ENCODE measurements around the gene MYADML2. TPM values are rescaled to one million over a fixed set of nuclear protein-coding genes. Genes with fewer than 3 reads are reported as not detected.

The MYADML2 gene
- total RNA-seq, 1 donor from 2014 or later = 0.11 TPM

DNA sequence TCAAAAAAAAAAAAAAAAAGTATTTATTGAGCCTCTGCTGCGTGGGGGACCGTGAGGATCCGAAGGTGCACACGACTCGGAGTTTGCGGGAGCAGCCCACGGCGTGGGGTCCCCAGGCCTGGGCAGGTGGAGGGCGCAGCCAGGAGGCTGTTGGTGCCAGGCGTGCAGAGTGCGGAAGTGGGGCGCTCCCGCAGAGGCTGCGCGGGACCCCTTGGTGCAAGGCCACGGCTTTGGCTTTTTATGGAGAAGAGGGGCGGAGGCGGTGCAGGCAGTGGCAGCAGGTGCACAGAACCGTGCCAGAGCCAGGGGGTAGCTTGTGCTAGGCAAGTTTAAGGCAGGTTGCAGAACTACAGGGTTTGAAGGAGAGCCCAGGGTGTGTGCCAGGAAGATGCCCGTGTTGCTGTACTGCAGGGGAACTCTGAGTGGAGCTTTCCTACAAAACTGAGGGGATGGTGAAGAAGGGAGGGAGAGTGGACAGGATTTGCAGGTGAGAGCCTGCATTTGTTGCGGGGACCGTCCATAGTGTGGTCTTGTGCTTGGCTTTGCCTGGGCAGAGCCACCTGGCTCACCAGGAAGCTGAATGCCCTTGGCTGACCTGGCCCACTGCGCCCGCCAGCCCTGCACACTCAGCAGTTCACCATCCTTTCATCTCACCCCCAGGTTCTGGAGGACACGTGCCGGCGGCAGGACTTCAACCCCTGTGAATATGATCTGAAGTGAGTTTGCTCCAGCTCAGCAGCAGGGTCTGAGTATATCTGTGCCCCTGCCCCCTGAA, 31.7 kb upstream of the MYADML2 start:
- H3K27me3 ChIP-seq = peaks cover 32% of the 10 kb centered on the region
- Mint-ChIP-seq H3K27ac (no peak overlapping the region), H3K4me1 (peaks cover 17% of the 10 kb centered on the region), H3K36me3 (peaks cover 10% of the 10 kb centered on the region), H3K9me3 (peaks cover 13% of the 10 kb centered on the region), H3K4me3 (peak overlapping the region; percentile 85), H3K27me3 (ENCODE audit: insufficient read depth, low read depth) (peaks cover 11% of the 10 kb centered on the region)
- H3K4me3 ChIP-seq = peak overlapping the region; percentile 96
- H3K9ac ChIP-seq = no peak overlapping the region
- H3K4me1 ChIP-seq = peaks cover 3% of the 10 kb centered on the region
- H2AFZ ChIP-seq (replicated peaks) = no peak overlapping the region
- no peak for DNase-seq (ENCODE audit: low spot score)
- peak overlapping the region; percentile 77 for H3K4me2 ChIP-seq
- H3K9me3 ChIP-seq (ENCODE audit: low read depth) = peaks cover under 1% of the 10 kb centered on the region
- TF ChIP-seq, protein P1, sequence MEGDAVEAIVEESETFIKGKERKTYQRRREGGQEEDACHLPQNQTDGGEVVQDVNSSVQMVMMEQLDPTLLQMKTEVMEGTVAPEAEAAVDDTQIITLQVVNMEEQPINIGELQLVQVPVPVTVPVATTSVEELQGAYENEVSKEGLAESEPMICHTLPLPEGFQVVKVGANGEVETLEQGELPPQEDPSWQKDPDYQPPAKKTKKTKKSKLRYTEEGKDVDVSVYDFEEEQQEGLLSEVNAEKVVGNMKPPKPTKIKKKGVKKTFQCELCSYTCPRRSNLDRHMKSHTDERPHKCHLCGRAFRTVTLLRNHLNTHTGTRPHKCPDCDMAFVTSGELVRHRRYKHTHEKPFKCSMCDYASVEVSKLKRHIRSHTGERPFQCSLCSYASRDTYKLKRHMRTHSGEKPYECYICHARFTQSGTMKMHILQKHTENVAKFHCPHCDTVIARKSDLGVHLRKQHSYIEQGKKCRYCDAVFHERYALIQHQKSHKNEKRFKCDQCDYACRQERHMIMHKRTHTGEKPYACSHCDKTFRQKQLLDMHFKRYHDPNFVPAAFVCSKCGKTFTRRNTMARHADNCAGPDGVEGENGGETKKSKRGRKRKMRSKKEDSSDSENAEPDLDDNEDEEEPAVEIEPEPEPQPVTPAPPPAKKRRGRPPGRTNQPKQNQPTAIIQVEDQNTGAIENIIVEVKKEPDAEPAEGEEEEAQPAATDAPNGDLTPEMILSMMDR (IDR thresholded peaks at IDR 0.05) = no peak
- no peak for TF ChIP-seq EZH2 (IDR thresholded peaks at IDR 0.05)
- no peak for TF ChIP-seq EZH2phosphoT487 (IDR thresholded peaks at IDR 0.05)
- peaks cover 4% of the 10 kb centered on the region for H3F3A ChIP-seq (ENCODE audit: low read depth)
- no peaks in the 10 kb centered on the region for H3K36me3 ChIP-seq
- H3K27ac ChIP-seq = no peak overlapping the region
- no peaks in the 10 kb centered on the region for H4K20me1 ChIP-seq (ENCODE audit: low read depth)
- H3K79me2 ChIP-seq (ENCODE audit: low read depth) = peaks cover 13% of the 10 kb centered on the region

DNA sequence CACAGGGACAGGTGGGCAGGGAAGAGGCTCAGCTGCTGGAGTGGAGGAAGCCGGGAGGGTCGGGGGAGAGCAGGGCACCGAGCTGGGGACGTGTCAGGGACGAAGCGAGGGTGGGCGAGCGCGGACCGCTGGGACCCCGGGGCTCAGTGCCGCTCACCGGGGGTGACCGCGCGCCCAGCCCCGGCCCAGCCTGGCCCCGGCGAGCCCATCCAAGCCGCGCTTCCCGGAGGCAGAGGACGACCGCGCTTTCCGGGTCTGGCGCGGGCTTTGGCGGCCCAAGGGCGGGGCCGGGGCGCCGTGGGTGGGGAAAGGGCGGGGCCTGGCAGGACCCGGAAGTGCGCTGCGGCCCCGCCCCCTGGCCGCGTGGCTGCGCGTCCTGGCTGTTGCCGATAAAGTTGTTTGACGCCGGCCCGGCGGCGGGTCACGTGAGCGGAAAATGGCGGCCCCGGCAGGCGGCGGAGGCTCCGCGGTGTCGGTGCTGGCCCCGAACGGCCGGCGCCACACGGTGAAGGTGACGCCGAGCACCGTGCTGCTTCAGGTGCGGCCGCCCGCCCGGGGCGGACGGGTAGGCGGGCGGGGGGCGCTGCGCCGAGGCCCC, 30.3 kb upstream of the MYADML2 start, which contains the start of gene ASPSCR1:
Gene ASPSCR1 (plus strand): TSS at position 419 of the 598 bp plus-strand sequence. CDS start 18 bp downstream, at position 437.
- Histone ChIP-seq H3K4me3 (peak within 1 kb of the TSS; percentile 96), H3K36me3 (no peaks in the 10 kb centered on the region), H3K4me2 (peak within 1 kb of the TSS; percentile 77), H3K27me3 (peaks cover 32% of the 10 kb centered on the region), H3K9ac (peak within 1 kb of the TSS; percentile 77), H3K4me1 (peaks cover 3% of the 10 kb centered on the region), H4K20me1 (ENCODE audit: low read depth) (no peaks in the 10 kb centered on the region), H3K9me3 (ENCODE audit: low read depth) (peaks cover 3% of the 10 kb centered on the region), H3K27ac (peak within 1 kb of the TSS; percentile 74), H2AFZ (replicated peaks) (peak within 1 kb of the TSS; percentile 57), H3K79me2 (ENCODE audit: low read depth) (peaks cover 13% of the 10 kb centered on the region), H3F3A (ENCODE audit: low read depth) (peaks cover 4% of the 10 kb centered on the region)
- peaks cover 10% of the 10 kb centered on the region for H3K36me3 Mint-ChIP-seq
- TF ChIP-seq EZH2 (IDR thresholded peaks at IDR 0.05) = no peak
- TF ChIP-seq, protein P1 (IDR thresholded peaks at IDR 0.05) = no peak
- TF ChIP-seq EZH2phosphoT487 (IDR thresholded peaks at IDR 0.05) = no peak
- H3K27ac Mint-ChIP-seq = peak within 1 kb of the TSS; percentile 83
- peak; percentile 96 for DNase-seq (ENCODE audit: low spot score)
- H3K4me1 Mint-ChIP-seq = peaks cover 17% of the 10 kb centered on the region
- H3K9me3 Mint-ChIP-seq = peaks cover 18% of the 10 kb centered on the region
- H3K27me3 Mint-ChIP-seq (ENCODE audit: insufficient read depth, low read depth) = peaks cover 16% of the 10 kb centered on the region
- peak within 1 kb of the TSS; percentile 95 for H3K4me3 Mint-ChIP-seq

DNA sequence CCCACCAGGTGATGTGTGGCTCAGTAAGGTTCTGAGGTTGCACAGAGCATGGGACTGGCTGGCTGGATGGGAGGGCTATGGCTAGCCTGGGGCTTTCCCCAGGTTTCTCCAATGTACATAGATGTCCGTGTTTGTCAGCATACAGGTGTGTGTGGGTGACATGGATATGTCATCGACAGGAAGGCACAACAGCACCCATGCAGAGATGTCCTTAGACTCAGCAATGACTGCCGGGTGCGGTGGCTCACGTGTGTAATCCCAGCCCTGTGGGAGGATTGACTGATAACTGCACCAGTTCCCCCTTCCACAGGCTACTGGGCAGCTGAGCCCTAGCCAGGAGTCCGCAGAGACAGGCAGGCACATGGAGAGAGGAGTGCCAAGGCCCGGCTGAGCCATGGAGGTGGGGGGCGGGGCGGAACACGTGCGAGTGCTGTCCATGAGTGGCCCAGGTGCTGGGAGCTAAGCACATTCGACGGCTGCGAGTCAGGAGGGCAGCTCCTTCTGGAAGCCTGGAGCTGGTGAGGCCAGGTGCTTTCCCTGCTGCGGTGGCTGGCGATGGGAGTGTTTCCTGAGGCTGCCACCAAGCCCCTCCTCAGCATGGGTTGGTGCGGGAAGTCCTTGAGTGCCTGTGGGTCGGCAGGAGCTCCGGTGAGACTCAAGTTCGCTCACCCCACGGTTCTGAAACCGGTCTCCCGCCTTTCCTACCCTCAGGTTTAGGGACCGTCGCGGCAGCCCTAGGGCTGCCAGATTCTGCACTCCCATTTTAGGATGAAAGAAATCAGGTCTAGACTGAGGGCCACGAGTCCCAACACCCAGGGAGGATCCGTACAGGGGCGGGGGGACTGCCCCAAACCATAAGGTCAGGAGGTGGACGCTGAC, 29.5 kb upstream of the MYADML2 start:
- H3K9me3 Mint-ChIP-seq = peaks cover 20% of the 10 kb centered on the region
- H3K27me3 ChIP-seq = peaks cover 35% of the 10 kb centered on the region
- TF ChIP-seq EZH2 (IDR thresholded peaks at IDR 0.05) (no peak), EZH2phosphoT487 (IDR thresholded peaks at IDR 0.05) (no peak)
- TF ChIP-seq, protein P1 (IDR thresholded peaks at IDR 0.05) = no peak
- H3K27ac ChIP-seq = no peak overlapping the region
- H3K79me2 ChIP-seq (ENCODE audit: low read depth) = peaks cover 13% of the 10 kb centered on the region
- DNase-seq (ENCODE audit: low spot score) = peak; percentile 39
- peak overlapping the region; percentile 14 for H2AFZ ChIP-seq (replicated peaks)
- peaks cover 3% of the 10 kb centered on the region for H3K4me1 ChIP-seq
- peaks cover 19% of the 10 kb centered on the region for H3K27me3 Mint-ChIP-seq (ENCODE audit: insufficient read depth, low read depth)
- no peaks in the 10 kb centered on the region for H3K36me3 ChIP-seq
- H3K27ac Mint-ChIP-seq = peak overlapping the region; percentile 83
- peaks cover 10% of the 10 kb centered on the region for H3K36me3 Mint-ChIP-seq
- H4K20me1 ChIP-seq (ENCODE audit: low read depth) = no peaks in the 10 kb centered on the region
- peak overlapping the region; percentile 96 for H3K4me3 ChIP-seq
- H3K4me2 ChIP-seq = peak overlapping the region; percentile 77
- peaks cover 3% of the 10 kb centered on the region for H3K9me3 ChIP-seq (ENCODE audit: low read depth)
- H3K4me1 Mint-ChIP-seq = peaks cover 17% of the 10 kb centered on the region
- H3K4me3 Mint-ChIP-seq = peak overlapping the region; percentile 95
- H3F3A ChIP-seq (ENCODE audit: low read depth) = peaks cover 4% of the 10 kb centered on the region
- H3K9ac ChIP-seq = no peak overlapping the region

Data from neural progenitor cell (in vitro differentiated cells).